K562 (cell line): ENCODE data around the gene PHTF2. TPM values are rescaled to one million over a fixed set of nuclear protein-coding genes. Genes with fewer than 3 reads are reported as not detected.

Source experiments
- CHD4 ChIP-seq: fragments of 200-600 bp; sonication (generic); IDR thresholded peaks from 3 replicates; pipeline ENCODE4 v1.6.1; 2012; ENCODE audit warnings: low read depth, mild to moderate bottlenecking, mixed read lengths, low read length, inconsistent platforms; ENCODE audit not compliant: insufficient read depth, insufficient replicate concordance, poor library complexity, severe bottlenecking
- ESRRB ChIP-seq: fragments of 250-450 bp; sonication (Bioruptor Pico); IDR thresholded peaks from 2 replicates; pipeline ENCODE4 v1.5.0; 2020; ENCODE audit warnings: mild to moderate bottlenecking, moderate library complexity, borderline replicate concordance
- SP1 ChIP-seq: sonication (generic); formaldehyde crosslinking; IDR thresholded peaks from 2 replicates; pipeline ENCODE4 v1.8.1; 2022; ENCODE audit warnings: mild to moderate bottlenecking, missing genetic modification reagents
- TCF3 ChIP-seq: sonication (generic); formaldehyde crosslinking; IDR thresholded peaks from 2 replicates; pipeline ENCODE4 v1.4.0; 2020; ENCODE audit warnings: mild to moderate bottlenecking, missing genetic modification reagents
- polyA plus RNA-seq, 8 experiments: library from polyadenylated mRNA; depleted of rRNA in 4 of 8; stranded (reverse) in 5 of 8; unstranded in 3 of 8; fragments of >200 nt; fragmentation: Nextera tagmentation in 2 of 8; fragmentation: Illumina TruSeq in 1 of 8; extraction: Ambion mirVana in 2 of 8; extraction: Trizol in 1 of 8; gene quantifications; 2 replicates each; pipeline versions ENCODE4 v1.2.1 to v1.2.3, GENCODE V29; 2011 to 2014; ENCODE audit warnings: inconsistent platforms in 1 of 8, missing spikeins in 1 of 8
- total RNA-seq, 7 experiments: library from RNA; depleted of rRNA in 6 of 7; stranded (reverse); fragments of >200 nt in 6 of 7; fragmentation: Illumina TruSeq in 2 of 7; extraction: Trizol in 2 of 7; gene quantifications; 2 replicates each; pipeline versions ENCODE4 v1.2.1 to v1.2.3, GENCODE V29; 2011 to 2021; ENCODE audit warnings: low replicate concordance in 1 of 7
- TF ChIP-seq, protein P1 (sequence below), 2 experiments: fragments of 150-350 bp in 1 of 2; IDR thresholded peaks; 2 replicates each; pipeline ENCODE4 v1.6.1; 2012 to 2016; ENCODE audit warnings: low read depth in 2 of 2, low read length in 2 of 2, mild to moderate bottlenecking in 1 of 2, moderate library complexity in 1 of 2
- TF ChIP-seq, protein P2 (sequence below), 2 experiments: fragments of 450-650 bp in 1 of 2; IDR thresholded peaks; 2 replicates each; pipeline ENCODE4 v1.6.1; 2011 to 2017; ENCODE audit warnings: low read depth in 2 of 2, antibody characterized with exemption in 1 of 2, borderline replicate concordance in 1 of 2, low read length in 1 of 2, mild to moderate bottlenecking in 1 of 2, mixed read lengths in 1 of 2; ENCODE audit not compliant: control insufficient read depth in 1 of 2

Gene PHTF2
- total and polyA plus RNA-seq, 9 of the 15 experiments (the other 6 are each of a cell fraction or from before 2014, with no cell fraction given): 17.9 to 43.6 (median 25.4) TPM

DNA sequence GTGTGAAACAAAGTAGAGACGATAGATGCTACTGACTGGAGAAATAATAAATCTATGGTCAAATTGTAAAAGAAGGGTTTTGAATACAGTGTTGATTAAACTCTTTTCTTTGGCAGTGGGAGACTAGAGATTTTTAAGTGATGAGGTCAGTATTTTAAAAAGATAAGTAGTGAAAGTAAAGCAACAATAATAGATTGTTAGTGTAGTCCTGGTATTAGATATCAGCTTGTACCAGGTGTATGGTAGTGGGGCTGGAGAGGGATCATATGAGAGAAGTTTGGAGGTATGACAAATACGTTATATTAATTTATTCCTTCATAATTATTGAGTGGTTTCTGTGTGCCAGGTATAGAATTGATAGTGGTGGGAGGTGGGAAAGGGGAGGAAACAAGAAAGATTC lies 25.2 kb downstream of the PHTF2 start (continued):
- TF ChIP-seq, protein P1, sequence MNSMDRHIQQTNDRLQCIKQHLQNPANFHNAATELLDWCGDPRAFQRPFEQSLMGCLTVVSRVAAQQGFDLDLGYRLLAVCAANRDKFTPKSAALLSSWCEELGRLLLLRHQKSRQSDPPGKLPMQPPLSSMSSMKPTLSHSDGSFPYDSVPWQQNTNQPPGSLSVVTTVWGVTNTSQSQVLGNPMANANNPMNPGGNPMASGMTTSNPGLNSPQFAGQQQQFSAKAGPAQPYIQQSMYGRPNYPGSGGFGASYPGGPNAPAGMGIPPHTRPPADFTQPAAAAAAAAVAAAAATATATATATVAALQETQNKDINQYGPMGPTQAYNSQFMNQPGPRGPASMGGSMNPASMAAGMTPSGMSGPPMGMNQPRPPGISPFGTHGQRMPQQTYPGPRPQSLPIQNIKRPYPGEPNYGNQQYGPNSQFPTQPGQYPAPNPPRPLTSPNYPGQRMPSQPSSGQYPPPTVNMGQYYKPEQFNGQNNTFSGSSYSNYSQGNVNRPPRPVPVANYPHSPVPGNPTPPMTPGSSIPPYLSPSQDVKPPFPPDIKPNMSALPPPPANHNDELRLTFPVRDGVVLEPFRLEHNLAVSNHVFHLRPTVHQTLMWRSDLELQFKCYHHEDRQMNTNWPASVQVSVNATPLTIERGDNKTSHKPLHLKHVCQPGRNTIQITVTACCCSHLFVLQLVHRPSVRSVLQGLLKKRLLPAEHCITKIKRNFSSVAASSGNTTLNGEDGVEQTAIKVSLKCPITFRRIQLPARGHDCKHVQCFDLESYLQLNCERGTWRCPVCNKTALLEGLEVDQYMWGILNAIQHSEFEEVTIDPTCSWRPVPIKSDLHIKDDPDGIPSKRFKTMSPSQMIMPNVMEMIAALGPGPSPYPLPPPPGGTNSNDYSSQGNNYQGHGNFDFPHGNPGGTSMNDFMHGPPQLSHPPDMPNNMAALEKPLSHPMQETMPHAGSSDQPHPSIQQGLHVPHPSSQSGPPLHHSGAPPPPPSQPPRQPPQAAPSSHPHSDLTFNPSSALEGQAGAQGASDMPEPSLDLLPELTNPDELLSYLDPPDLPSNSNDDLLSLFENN (IDR thresholded peaks at IDR 0.05; ENCODE audit: low read depth in 2 of 2, low read length in 2 of 2): no peak
- TF ChIP-seq SP1 (CRISPR knock-in tag) (no peak), ESRRB (CRISPR knock-in tag) (no peak), CHD4 (no peak), TCF3 (CRISPR knock-in tag) (no peak)
- TF ChIP-seq, protein P2, sequence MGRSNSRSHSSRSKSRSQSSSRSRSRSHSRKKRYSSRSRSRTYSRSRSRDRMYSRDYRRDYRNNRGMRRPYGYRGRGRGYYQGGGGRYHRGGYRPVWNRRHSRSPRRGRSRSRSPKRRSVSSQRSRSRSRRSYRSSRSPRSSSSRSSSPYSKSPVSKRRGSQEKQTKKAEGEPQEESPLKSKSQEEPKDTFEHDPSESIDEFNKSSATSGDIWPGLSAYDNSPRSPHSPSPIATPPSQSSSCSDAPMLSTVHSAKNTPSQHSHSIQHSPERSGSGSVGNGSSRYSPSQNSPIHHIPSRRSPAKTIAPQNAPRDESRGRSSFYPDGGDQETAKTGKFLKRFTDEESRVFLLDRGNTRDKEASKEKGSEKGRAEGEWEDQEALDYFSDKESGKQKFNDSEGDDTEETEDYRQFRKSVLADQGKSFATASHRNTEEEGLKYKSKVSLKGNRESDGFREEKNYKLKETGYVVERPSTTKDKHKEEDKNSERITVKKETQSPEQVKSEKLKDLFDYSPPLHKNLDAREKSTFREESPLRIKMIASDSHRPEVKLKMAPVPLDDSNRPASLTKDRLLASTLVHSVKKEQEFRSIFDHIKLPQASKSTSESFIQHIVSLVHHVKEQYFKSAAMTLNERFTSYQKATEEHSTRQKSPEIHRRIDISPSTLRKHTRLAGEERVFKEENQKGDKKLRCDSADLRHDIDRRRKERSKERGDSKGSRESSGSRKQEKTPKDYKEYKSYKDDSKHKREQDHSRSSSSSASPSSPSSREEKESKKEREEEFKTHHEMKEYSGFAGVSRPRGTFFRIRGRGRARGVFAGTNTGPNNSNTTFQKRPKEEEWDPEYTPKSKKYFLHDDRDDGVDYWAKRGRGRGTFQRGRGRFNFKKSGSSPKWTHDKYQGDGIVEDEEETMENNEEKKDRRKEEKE (IDR thresholded peaks at IDR 0.05; ENCODE audit: borderline replicate concordance in 1 of 2, control insufficient read depth in 1 of 2, low read depth in 2 of 2, low read length in 1 of 2): no peak
- TF ChIP-seq, all 486 proteins: peak for 0
